Uterus (tissue), 2 donors: ENCODE data around the gene ETS1.

Source experiments
- CTCF ChIP-seq, 4 experiments: fragments of 200-600 bp in 2 of 4; fragments of 450-650 bp in 2 of 4; sonication (generic) in 2 of 4; IDR thresholded peaks; one replicate each; pipeline ENCODE4 v1.5.1; 2016 to 2019; ENCODE audit warnings: antibody characterized with exemption in 4 of 4, mild to moderate bottlenecking in 2 of 4, moderate library complexity in 1 of 4
- POLR2A ChIP-seq, 2 donors: fragments of 450-650 bp; IDR thresholded peaks; one replicate each; pipeline ENCODE4 v1.6.1; 2016; ENCODE audit warnings: antibody characterized with exemption in 2 of 2, mild to moderate bottlenecking in 1 of 2, moderate library complexity in 1 of 2

DNA sequence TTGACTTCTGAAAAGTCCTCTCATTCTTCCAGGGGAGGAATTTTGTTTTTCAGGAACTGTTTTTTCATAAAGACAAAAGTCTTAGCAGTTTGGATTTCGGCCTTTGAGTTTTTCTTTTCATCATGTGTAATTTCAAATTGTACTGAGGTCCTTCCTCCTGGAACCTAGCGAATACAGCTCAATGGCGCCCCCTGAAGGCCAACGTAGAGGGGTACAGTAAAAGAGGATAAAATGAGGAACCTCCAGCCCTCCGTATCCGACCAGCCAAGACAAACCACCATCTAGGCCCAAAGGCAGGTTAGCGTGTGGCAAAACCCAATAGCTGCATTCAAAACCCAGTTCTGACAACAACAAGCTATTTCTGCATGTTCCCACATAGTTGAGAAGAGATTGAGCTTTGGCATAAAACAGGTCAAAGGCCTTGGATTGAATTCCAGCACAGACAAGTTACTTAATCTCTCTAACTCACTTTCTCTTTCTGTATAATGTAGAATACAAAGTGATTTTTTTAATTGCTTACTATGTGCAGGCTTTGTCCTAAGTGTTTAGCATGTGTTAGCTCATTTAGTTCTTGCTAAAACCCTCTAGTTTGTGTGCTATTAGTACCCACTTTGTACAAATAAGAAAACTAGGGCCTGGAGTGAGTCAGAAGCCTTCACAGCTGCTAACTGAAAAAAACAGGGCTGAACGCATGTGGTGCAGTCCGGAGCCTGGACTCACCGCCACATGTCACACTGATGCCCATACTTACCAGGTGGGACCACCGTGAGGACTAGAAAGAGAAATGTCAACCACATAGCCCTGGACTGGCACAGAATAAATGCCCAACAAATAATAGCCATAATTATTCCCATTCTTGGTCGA lies 43.2 kb upstream of the ETS1 start:
- TF ChIP-seq CTCF (IDR thresholded peaks at IDR 0.05) (peak; percentile 82 to 92 (median 88)), POLR2A (IDR thresholded peaks at IDR 0.05) (peak in 1 of 2 donors; percentile 14)
